Thyroid gland (tissue), 4 donors: ENCODE measurements around the gene ZNF774.

Experiments used
- CTCF ChIP-seq, 6 experiments: fragments of 200-600 bp in 3 of 6; fragments of 450-650 bp in 3 of 6; sonication (generic) in 3 of 6; IDR thresholded peaks; one replicate each; pipeline ENCODE4 v1.5.1; 2016 to 2019; ENCODE audit warnings: antibody characterized with exemption in 6 of 6, mild to moderate bottlenecking in 2 of 6, inconsistent platforms in 1 of 6, moderate library complexity in 1 of 6
- POLR2A ChIP-seq, 2 donors: fragments of 450-650 bp; IDR thresholded peaks; one replicate each; pipeline ENCODE4 v1.6.1; 2017; ENCODE audit warnings: antibody characterized with exemption in 2 of 2, mild to moderate bottlenecking in 2 of 2, moderate library complexity in 1 of 2

GRCh38 chr15:90337256-90337655, 14.8 kb upstream of the ZNF774 start:
- no peak for TF ChIP-seq CTCF (IDR thresholded peaks at IDR 0.05)
- TF ChIP-seq POLR2A (IDR thresholded peaks at IDR 0.05) = no peak
